H9 (cell line): ENCODE measurements around the gene CEP162. TPM values are rescaled to one million over a fixed set of nuclear protein-coding genes. Genes with fewer than 3 reads are reported as not detected.

Experiments used
- DNase-seq: peaks from one replicate; pipeline ENCODE4 v3.0.0-alpha.2; 2017
- H2AFZ ChIP-seq: one replicate; pipeline ENCODE4 v1.6.1; 2013; ENCODE audit warnings: mild to moderate bottlenecking, low read length, control low read depth, moderate library complexity
- H2AK5ac ChIP-seq: 2 replicates; pipeline ENCODE4 v1.6.1; 2013; ENCODE audit warnings: low read length, control low read depth, mixed read lengths; ENCODE audit not compliant: insufficient read length
- H2BK120ac ChIP-seq: one replicate; pipeline ENCODE4 v1.6.1; 2013; ENCODE audit warnings: low read depth, mild to moderate bottlenecking, low read length, control low read depth, inconsistent platforms; ENCODE audit not compliant: poor library complexity, severe bottlenecking
- H2BK12ac ChIP-seq: 2 replicates; pipeline ENCODE4 v1.6.1; 2013; ENCODE audit warnings: low read length, control low read depth, mixed read lengths, low read depth; ENCODE audit not compliant: insufficient read length
- H2BK15ac ChIP-seq: 2 replicates; pipeline ENCODE4 v1.6.1; 2013; ENCODE audit warnings: low read depth, low read length, control low read depth
- H2BK20ac ChIP-seq: one replicate; pipeline ENCODE4 v1.6.1; 2013; ENCODE audit warnings: low read depth, mild to moderate bottlenecking, low read length, control low read depth, inconsistent platforms; ENCODE audit not compliant: poor library complexity, severe bottlenecking
- H2BK5ac ChIP-seq: 2 replicates; pipeline ENCODE4 v1.6.1; 2013; ENCODE audit warnings: low read length, control low read depth, mixed read lengths; ENCODE audit not compliant: insufficient read length
- H3K14ac ChIP-seq: 2 replicates; pipeline ENCODE4 v1.6.1; 2013; ENCODE audit warnings: low read length, control low read depth; ENCODE audit not compliant: insufficient read depth
- H3K18ac ChIP-seq: 2 replicates; pipeline ENCODE4 v1.6.1; 2013; ENCODE audit warnings: low read depth, mild to moderate bottlenecking, mixed read lengths, low read length, control low read depth; ENCODE audit not compliant: insufficient read length
- H3K23ac ChIP-seq: 2 replicates; pipeline ENCODE4 v1.6.1; 2013; ENCODE audit warnings: low read length, control low read depth, mixed read lengths, low read depth; ENCODE audit not compliant: insufficient read length
- H3K23me2 ChIP-seq: 2 replicates; pipeline ENCODE4 v1.6.1; 2013; ENCODE audit warnings: low read depth, mild to moderate bottlenecking, mixed read lengths, low read length, control low read depth; ENCODE audit not compliant: insufficient read length, poor library complexity, severe bottlenecking
- H3K27ac ChIP-seq: 2 replicates; pipeline ENCODE4 v1.5.1; 2013; ENCODE audit warnings: low read length, control low read depth, mixed read lengths, low read depth; ENCODE audit not compliant: insufficient read length
- H3K27me3 ChIP-seq: 2 replicates; pipeline ENCODE4 v1.6.1; 2013; ENCODE audit warnings: low read length, control low read depth, inconsistent platforms; ENCODE audit not compliant: insufficient read depth
- H3K4ac ChIP-seq: 2 replicates; pipeline ENCODE4 v1.6.1; 2013; ENCODE audit warnings: low read depth, mild to moderate bottlenecking, control low read depth, inconsistent platforms, low read length, moderate library complexity
- H3K4me1 ChIP-seq: 2 replicates; pipeline ENCODE4 v1.6.1; 2013; ENCODE audit warnings: low read length, control low read depth, inconsistent platforms; ENCODE audit not compliant: insufficient read depth
- H3K4me2 ChIP-seq: 2 replicates; pipeline ENCODE4 v1.6.1; 2013; ENCODE audit warnings: low read length, control low read depth, mixed read lengths; ENCODE audit not compliant: insufficient read length, insufficient read depth
- H3K56ac ChIP-seq: 2 replicates; pipeline ENCODE4 v1.6.1; 2013; ENCODE audit warnings: low read depth, mild to moderate bottlenecking, mixed read lengths, low read length, control low read depth; ENCODE audit not compliant: insufficient read length
- H3K79me1 ChIP-seq: 2 replicates; pipeline ENCODE4 v1.6.1; 2013; ENCODE audit warnings: low read depth, mild to moderate bottlenecking, moderate library complexity, low read length, control low read depth, inconsistent platforms; ENCODE audit not compliant: insufficient read depth, poor library complexity, severe bottlenecking
- H3K79me2 ChIP-seq: 2 replicates; pipeline ENCODE4 v1.6.1; 2013; ENCODE audit warnings: low read length, control low read depth, inconsistent platforms; ENCODE audit not compliant: insufficient read depth
- H3K9ac ChIP-seq: 2 replicates; pipeline ENCODE4 v1.6.1; 2013; ENCODE audit warnings: low read length, control low read depth, mixed read lengths; ENCODE audit not compliant: insufficient read length; ENCODE audit errors: extremely low read depth
- H3K9me3 ChIP-seq: one replicate; pipeline ENCODE4 v1.6.1; 2013; ENCODE audit warnings: low read depth, low read length, inconsistent platforms; ENCODE audit not compliant: control insufficient read depth
- H3T11ph ChIP-seq: one replicate; pipeline ENCODE4 v1.6.1; 2013; ENCODE audit warnings: mild to moderate bottlenecking, low read length, control low read depth, inconsistent platforms
- H4K20me1 ChIP-seq: one replicate; pipeline ENCODE4 v1.6.1; 2013; ENCODE audit not compliant: control insufficient read depth, insufficient read length, insufficient read depth
- H4K5ac ChIP-seq: 2 replicates; pipeline ENCODE4 v1.6.1; 2013; ENCODE audit warnings: low read depth, mild to moderate bottlenecking, mixed read lengths, low read length, control low read depth; ENCODE audit not compliant: insufficient read length
- H4K8ac ChIP-seq: replicated peaks from 2 replicates; pipeline ENCODE4 v1.6.1; 2013; ENCODE audit warnings: low read length, control low read depth, mixed read lengths, low read depth; ENCODE audit not compliant: insufficient read length
- H4K91ac ChIP-seq: 2 replicates; pipeline ENCODE4 v1.6.1; 2013; ENCODE audit warnings: low read depth, mild to moderate bottlenecking, moderate library complexity, mixed read lengths, low read length, control low read depth; ENCODE audit not compliant: insufficient read length
- H3K27ac Mint-ChIP-seq, 3 experiments: 2 replicates in 2 of 3; 3 replicates in 1 of 3; pipeline ENCODE4 v1.8.0; 2020 to 2021; ENCODE audit warnings: mixed read lengths in 3 of 3, mild to moderate bottlenecking in 1 of 3, moderate library complexity in 1 of 3
- H3K27me3 Mint-ChIP-seq: 2 replicates; pipeline ENCODE4 v1.8.0; 2021; ENCODE audit warnings: low read depth, mild to moderate bottlenecking, moderate library complexity, mixed read lengths
- H3K36me3 Mint-ChIP-seq, 3 experiments: 2 replicates in 2 of 3; 3 replicates in 1 of 3; pipeline ENCODE4 v1.8.0; 2020 to 2021; ENCODE audit warnings: low read depth in 3 of 3, mixed read lengths in 3 of 3; ENCODE audit not compliant: insufficient read depth in 1 of 3
- H3K4me1 Mint-ChIP-seq, 2 experiments: 2 replicates each; pipeline ENCODE4 v1.8.0; 2020; ENCODE audit warnings: mixed read lengths in 2 of 2
- H3K4me3 Mint-ChIP-seq, 2 experiments: 2 replicates in 1 of 2; 3 replicates in 1 of 2; pipeline ENCODE4 v1.8.0; 2020 to 2021; ENCODE audit warnings: mild to moderate bottlenecking in 2 of 2, mixed read lengths in 2 of 2, moderate library complexity in 1 of 2
- H3K9me3 Mint-ChIP-seq, 2 experiments: 2 replicates in 1 of 2; 3 replicates in 1 of 2; pipeline ENCODE4 v1.8.0; 2020; ENCODE audit warnings: mild to moderate bottlenecking in 2 of 2, mixed read lengths in 2 of 2, moderate library complexity in 1 of 2
- WGBS: extraction: QIAGEN DNeasy Blood & Tissue Kit; methylation state at CpG from one replicate; pipeline ENCODE4 v1.1.7; 2013; ENCODE audit warnings: missing lambda C conversion rate, low lambda C conversion rate, mixed read lengths; ENCODE audit not compliant: insufficient read length; ENCODE audit errors: extremely low coverage; 5-methylcytosine and 5-hydroxymethylcytosine counted together
- total RNA-seq: library from RNA; stranded (reverse); gene quantifications from 2 replicates; pipeline ENCODE4 v1.2.1, GENCODE V29; 2021
- TF ChIP-seq, protein P1 (sequence below): fragments of 200-600 bp; sonication (generic); conservative IDR thresholded peaks from 3 replicates; pipeline ENCODE4 v1.8.0; 2021; ENCODE audit warnings: antibody characterized with exemption, mild to moderate bottlenecking

Gene CEP162
- total RNA-seq, 1 experiment from 2014 or later: 11.5 TPM

DNA sequence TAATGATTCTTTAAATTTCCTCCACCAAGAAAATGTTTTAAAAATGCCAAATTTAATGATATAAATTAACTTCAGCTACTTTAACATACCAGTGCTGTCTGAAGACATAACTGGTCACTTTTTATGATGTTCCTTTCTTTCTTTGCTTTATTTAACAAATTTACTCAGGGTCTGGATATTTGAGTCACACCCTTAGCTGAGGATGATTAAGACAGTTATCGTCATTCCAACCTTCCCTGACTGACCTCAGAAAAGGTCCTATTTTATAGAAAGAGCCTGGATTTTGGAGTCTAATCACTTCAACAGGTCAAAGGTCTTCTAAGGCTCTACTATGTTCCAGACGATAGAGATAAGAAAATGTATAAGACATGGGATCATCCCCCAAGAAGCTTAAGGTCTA is 47.4 kb upstream of the CEP162 start:
- Histone ChIP-seq H3T11ph (no peak overlapping the region), H4K5ac (no peak overlapping the region), H3K18ac (no peak overlapping the region), H4K91ac (no peak overlapping the region), H3K23me2 (no peaks in the 10 kb centered on the region), H3K23ac (no peak overlapping the region), H3K79me1 (no peaks in the 10 kb centered on the region), H3K9ac (no peak overlapping the region), H3K56ac (no peak overlapping the region), H3K27ac (no peak overlapping the region), H2BK5ac (no peak overlapping the region), H2AFZ (no peak overlapping the region), H4K8ac (no peak overlapping the region), H2BK15ac (no peak overlapping the region), H3K9me3 (no peaks in the 10 kb centered on the region), H3K4me2 (no peak overlapping the region), H2BK120ac (no peak overlapping the region), H4K20me1 (no peaks in the 10 kb centered on the region), H3K14ac (no peak overlapping the region), H2BK20ac (no peak overlapping the region), H3K79me2 (no peaks in the 10 kb centered on the region), H3K4ac (no peak overlapping the region), H3K27me3 (no peaks in the 10 kb centered on the region), H2BK12ac (no peak overlapping the region), H3K4me1 (no peaks in the 10 kb centered on the region), H2AK5ac (no peak overlapping the region)
- H3K27ac Mint-ChIP-seq: no peak overlapping the region
- no peak overlapping the region for H3K4me3 Mint-ChIP-seq
- H3K9me3 Mint-ChIP-seq: no peaks in the 10 kb centered on the region; a peak in 1 of 5 replicates
- peaks cover 5% of the 10 kb centered on the region in 2 experiments for H3K4me1 Mint-ChIP-seq
- TF ChIP-seq, protein P1, sequence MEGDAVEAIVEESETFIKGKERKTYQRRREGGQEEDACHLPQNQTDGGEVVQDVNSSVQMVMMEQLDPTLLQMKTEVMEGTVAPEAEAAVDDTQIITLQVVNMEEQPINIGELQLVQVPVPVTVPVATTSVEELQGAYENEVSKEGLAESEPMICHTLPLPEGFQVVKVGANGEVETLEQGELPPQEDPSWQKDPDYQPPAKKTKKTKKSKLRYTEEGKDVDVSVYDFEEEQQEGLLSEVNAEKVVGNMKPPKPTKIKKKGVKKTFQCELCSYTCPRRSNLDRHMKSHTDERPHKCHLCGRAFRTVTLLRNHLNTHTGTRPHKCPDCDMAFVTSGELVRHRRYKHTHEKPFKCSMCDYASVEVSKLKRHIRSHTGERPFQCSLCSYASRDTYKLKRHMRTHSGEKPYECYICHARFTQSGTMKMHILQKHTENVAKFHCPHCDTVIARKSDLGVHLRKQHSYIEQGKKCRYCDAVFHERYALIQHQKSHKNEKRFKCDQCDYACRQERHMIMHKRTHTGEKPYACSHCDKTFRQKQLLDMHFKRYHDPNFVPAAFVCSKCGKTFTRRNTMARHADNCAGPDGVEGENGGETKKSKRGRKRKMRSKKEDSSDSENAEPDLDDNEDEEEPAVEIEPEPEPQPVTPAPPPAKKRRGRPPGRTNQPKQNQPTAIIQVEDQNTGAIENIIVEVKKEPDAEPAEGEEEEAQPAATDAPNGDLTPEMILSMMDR: no peak
- no peaks in the 10 kb centered on the region; a peak in 1 of 7 replicates for H3K36me3 Mint-ChIP-seq
- WGBS: no CpG with 5 or more reads among the region's 2 CpGs
- H3K27me3 Mint-ChIP-seq: no peaks in the 10 kb centered on the region; the same call in 1 of the 2 replicates
- DNase-seq: no peak
